Measurements from ENCODE around the gene FAM107A. TPM values are rescaled to one million over a fixed set of nuclear protein-coding genes. Genes with fewer than 3 reads are reported as not detected.

Gene FAM107A
- total RNA-seq, 1 experiment from 2014 or later = not detected

- CTCF ChIA-PET = no interaction called here
- Mint-ChIP-seq H3K4me3 (ENCODE audit: unreplicated experiment) (peak overlapping the region; percentile 64), H3K27me3 (ENCODE audit: insufficient read depth, unreplicated experiment) (no peaks in the 10 kb centered on the region), H3K36me3 (ENCODE audit: insufficient read depth, unreplicated experiment) (no peaks in the 10 kb centered on the region), H3K27ac (ENCODE audit: unreplicated experiment) (peak overlapping the region; percentile 43), H3K9me3 (ENCODE audit: unreplicated experiment) (no peaks in the 10 kb centered on the region), H3K4me1 (ENCODE audit: low read depth, unreplicated experiment) (peaks cover 22% of the 10 kb centered on the region)
- TF ChIP-seq CTCF (IDR thresholded peaks at IDR 0.05; ENCODE audit: insufficient read depth in 1 of 2, low read depth in 1 of 2, low read length in 1 of 2, severe bottlenecking in 1 of 2, unreplicated experiment in 1 of 2) = no peak
- BruUV-seq (replicated peaks) = no TSS peak
- no peak overlapping the region for H3K4me3 ChIP-seq (ENCODE audit: low read depth, low read length)
- H3K9me3 ChIP-seq = no peaks in the 10 kb centered on the region
- DNase-seq = no peak
- H3K27me3 ChIP-seq (replicated peaks; ENCODE audit: control insufficient read depth, insufficient read depth, low read length) = no peaks in the 10 kb centered on the region
- H3K4me1 ChIP-seq = peaks cover 49% of the 10 kb centered on the region
- intact Hi-C loops (cut with micrococcal nuclease; ENCODE audit: unreplicated experiment) = no loop called here
- no peaks in the 10 kb centered on the region for H3K36me3 ChIP-seq (ENCODE audit: control insufficient read depth, insufficient read depth, low read length)
- POLR2A ChIA-PET = no interaction called here
Measured at GRCh38 chr3:58518291-58518789, 58.9 kb downstream of the FAM107A start.

- Mint-ChIP-seq H3K4me1 (ENCODE audit: low read depth, unreplicated experiment) (peaks cover 12% of the 10 kb centered on the region), H3K9me3 (ENCODE audit: unreplicated experiment) (no peaks in the 10 kb centered on the region), H3K27ac (ENCODE audit: unreplicated experiment) (no peak overlapping the region), H3K4me3 (ENCODE audit: unreplicated experiment) (no peak overlapping the region), H3K36me3 (ENCODE audit: insufficient read depth, unreplicated experiment) (no peaks in the 10 kb centered on the region), H3K27me3 (ENCODE audit: insufficient read depth, unreplicated experiment) (no peaks in the 10 kb centered on the region)
- no peak for DNase-seq
- H3K27me3 ChIP-seq (replicated peaks; ENCODE audit: control insufficient read depth, insufficient read depth, low read length) = no peaks in the 10 kb centered on the region
- ChIA-PET POLR2A (no interaction called here), CTCF (no interaction called here)
- intact Hi-C loops (cut with micrococcal nuclease; ENCODE audit: unreplicated experiment) = no loop called here
- peaks cover 15% of the 10 kb centered on the region for H3K4me1 ChIP-seq
- H3K36me3 ChIP-seq (ENCODE audit: control insufficient read depth, insufficient read depth, low read length) = no peaks in the 10 kb centered on the region
- no peak for TF ChIP-seq CTCF (IDR thresholded peaks at IDR 0.05; ENCODE audit: insufficient read depth in 1 of 2, low read depth in 1 of 2, low read length in 1 of 2, severe bottlenecking in 1 of 2, unreplicated experiment in 1 of 2)
- BruUV-seq (replicated peaks) = no TSS peak
- H3K4me3 ChIP-seq (ENCODE audit: low read depth, low read length) = no peak overlapping the region
- no peaks in the 10 kb centered on the region for H3K9me3 ChIP-seq
Measured at GRCh38 chr3:58514405-58514804, 62.8 kb downstream of the FAM107A start.

Other genes starting within 250 kb of the FAM107A start
- gene PXK, start 244.5 kb downstream of the FAM107A start, total RNA-seq (2022) = 8.8 and 9.1 TPM in 2 replicates
- 81.8 and 89.8 TPM in 2 replicates for gene PDHB, start 143.6 kb downstream of the FAM107A start, total RNA-seq (2022)
- 9.2 and 9.8 TPM in 2 replicates for gene KCTD6, start 85.3 kb downstream of the FAM107A start, total RNA-seq (2022)
- 9.1 and 9.5 TPM in 2 replicates for gene ACOX2, start 40.2 kb downstream of the FAM107A start, total RNA-seq (2022)
- gene FAM3D, start 89.4 kb upstream of the FAM107A start, total RNA-seq (2022) = not detected in 2 replicates

Measured in Caco-2 (cell line).